ENCODE results near the gene KCNK4. TPM values are rescaled to one million over a fixed set of nuclear protein-coding genes. Genes with fewer than 3 reads are reported as not detected.

The KCNK4 gene
- polyA plus RNA-seq, 3 donors, result not detected

DNA sequence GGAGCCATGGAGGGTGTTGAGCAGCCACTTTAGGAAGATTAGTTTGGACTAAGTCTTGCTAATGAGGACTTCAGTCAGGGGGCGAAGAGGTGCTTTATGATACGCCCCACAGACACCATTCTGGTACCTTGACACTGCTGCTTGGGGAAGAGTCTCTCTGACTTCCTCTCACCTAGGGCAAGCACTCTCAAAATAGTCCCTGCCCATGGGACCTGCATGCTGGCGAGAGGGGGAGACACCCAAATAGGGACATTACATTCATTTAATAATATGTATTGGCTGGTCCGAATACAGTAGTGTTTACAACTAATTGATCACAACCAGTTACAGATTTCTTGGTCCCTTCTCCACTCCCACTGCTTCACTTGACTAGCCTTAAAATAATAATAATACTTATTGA lies 4.7 kb downstream of the KCNK4 start:
- no CpG with 5 or more reads among the region's 4 CpGs for WGBS (ENCODE audit: insufficient coverage)
- intact Hi-C loops (cut with micrococcal nuclease), result no loop called here
- H2AFZ ChIP-seq (ENCODE audit: insufficient read depth, low read depth, low read length, poor library complexity, severe bottlenecking), result no peak overlapping the region
- no peak overlapping the region for H3K9ac ChIP-seq (ENCODE audit: insufficient read depth, low read length, poor library complexity, severe bottlenecking)
- Mint-ChIP-seq H3K27me3 (ENCODE audit: low read depth in 3 of 3) (peaks cover 86 to 95% (median 91%) of the 10 kb centered on the region in 3 donors), H3K9me3 (peaks cover 0 to 42% (median 9%) of the 10 kb centered on the region in 7 donors), H3K4me3 (peak overlapping the region in 1 of 2 donors; percentile 91), H3K27ac (no peak overlapping the region), H3K36me3 (peaks cover 5 to 22% of the 10 kb centered on the region in 2 donors), H3K4me1 (peaks cover 24% of the 10 kb centered on the region)
- no peak overlapping the region for H3K4me3 ChIP-seq (replicated peaks in 1 of 3; ENCODE audit: low read depth in 2 of 3, low read length in 3 of 3)
- no peaks in the 10 kb centered on the region for H3K36me3 ChIP-seq (replicated peaks in 1 of 2; ENCODE audit: control insufficient read depth in 1 of 2, insufficient read depth in 2 of 2, low read length in 2 of 2)
- peaks cover 20 to 34% of the 10 kb centered on the region in 2 donors for H3K4me1 ChIP-seq (ENCODE audit: control insufficient read depth in 1 of 2, insufficient read depth in 2 of 2, low read length in 2 of 2)
- no peaks in the 10 kb centered on the region for H4K20me1 ChIP-seq (ENCODE audit: insufficient read depth, low read length)
- H3K4me2 ChIP-seq (replicated peaks; ENCODE audit: extremely low read depth, low read length, poor library complexity, severe bottlenecking), result no peak overlapping the region
- peaks cover 7 to 50% of the 10 kb centered on the region in 2 donors for H3K9me3 ChIP-seq (replicated peaks in 1 of 2; ENCODE audit: control insufficient read depth in 1 of 2, insufficient read depth in 1 of 2, low read length in 2 of 2)
- H3K27ac ChIP-seq (ENCODE audit: low read depth in 1 of 2, low read length in 2 of 2), result no peak overlapping the region
- no peak for DNase-seq
- peaks cover 75 to 91% of the 10 kb centered on the region in 2 donors for H3K27me3 ChIP-seq (ENCODE audit: control insufficient read depth in 2 of 2, insufficient read depth in 2 of 2, low read length in 2 of 2)
- TF ChIP-seq, protein P1, sequence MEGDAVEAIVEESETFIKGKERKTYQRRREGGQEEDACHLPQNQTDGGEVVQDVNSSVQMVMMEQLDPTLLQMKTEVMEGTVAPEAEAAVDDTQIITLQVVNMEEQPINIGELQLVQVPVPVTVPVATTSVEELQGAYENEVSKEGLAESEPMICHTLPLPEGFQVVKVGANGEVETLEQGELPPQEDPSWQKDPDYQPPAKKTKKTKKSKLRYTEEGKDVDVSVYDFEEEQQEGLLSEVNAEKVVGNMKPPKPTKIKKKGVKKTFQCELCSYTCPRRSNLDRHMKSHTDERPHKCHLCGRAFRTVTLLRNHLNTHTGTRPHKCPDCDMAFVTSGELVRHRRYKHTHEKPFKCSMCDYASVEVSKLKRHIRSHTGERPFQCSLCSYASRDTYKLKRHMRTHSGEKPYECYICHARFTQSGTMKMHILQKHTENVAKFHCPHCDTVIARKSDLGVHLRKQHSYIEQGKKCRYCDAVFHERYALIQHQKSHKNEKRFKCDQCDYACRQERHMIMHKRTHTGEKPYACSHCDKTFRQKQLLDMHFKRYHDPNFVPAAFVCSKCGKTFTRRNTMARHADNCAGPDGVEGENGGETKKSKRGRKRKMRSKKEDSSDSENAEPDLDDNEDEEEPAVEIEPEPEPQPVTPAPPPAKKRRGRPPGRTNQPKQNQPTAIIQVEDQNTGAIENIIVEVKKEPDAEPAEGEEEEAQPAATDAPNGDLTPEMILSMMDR (IDR thresholded peaks at IDR 0.05), result no peak
- no peaks in the 10 kb centered on the region for H3K79me2 ChIP-seq (ENCODE audit: insufficient read depth, low read length)

DNA sequence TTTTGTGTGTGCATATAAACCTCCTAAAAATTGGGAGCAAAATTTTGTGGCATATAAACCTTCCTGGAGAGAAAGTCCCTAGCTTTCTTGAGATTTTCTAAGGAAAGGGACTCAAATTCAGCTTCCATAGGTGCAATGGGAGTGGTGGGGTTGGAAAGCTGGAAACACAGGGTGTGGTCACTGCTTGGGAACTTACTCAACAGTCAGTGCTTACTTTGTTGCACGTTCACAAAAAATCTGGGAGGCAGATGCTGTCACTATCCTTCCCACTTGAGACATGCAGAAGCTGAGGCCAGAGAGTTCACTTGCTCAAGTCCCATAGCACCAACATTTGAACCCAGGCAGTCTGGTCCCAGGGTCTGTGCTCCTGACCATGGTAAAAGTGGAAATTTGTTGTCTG lies 5.1 kb downstream of the KCNK4 start:
- H3K4me3 ChIP-seq (replicated peaks in 1 of 3; ENCODE audit: low read depth in 2 of 3, low read length in 3 of 3), result no peak overlapping the region
- no peaks in the 10 kb centered on the region for H3K36me3 ChIP-seq (replicated peaks in 1 of 2; ENCODE audit: control insufficient read depth in 1 of 2, insufficient read depth in 2 of 2, low read length in 2 of 2)
- DNase-seq, result no peak
- TF ChIP-seq, protein P1 (IDR thresholded peaks at IDR 0.05), result no peak
- Mint-ChIP-seq H3K27me3 (ENCODE audit: low read depth in 3 of 3) (peaks cover 84 to 95% (median 89%) of the 10 kb centered on the region in 3 donors), H3K9me3 (peaks cover 0 to 43% (median 9%) of the 10 kb centered on the region in 7 donors), H3K4me1 (peaks cover 26% of the 10 kb centered on the region), H3K36me3 (peaks cover 5 to 20% of the 10 kb centered on the region in 2 donors), H3K27ac (no peak overlapping the region), H3K4me3 (peak overlapping the region in 1 of 2 donors; percentile 91)
- no peak overlapping the region for H3K9ac ChIP-seq (ENCODE audit: insufficient read depth, low read length, poor library complexity, severe bottlenecking)
- intact Hi-C loops (cut with micrococcal nuclease), result no loop called here
- H2AFZ ChIP-seq (ENCODE audit: insufficient read depth, low read depth, low read length, poor library complexity, severe bottlenecking), result no peak overlapping the region
- no peaks in the 10 kb centered on the region for H3K79me2 ChIP-seq (ENCODE audit: insufficient read depth, low read length)
- H3K27me3 ChIP-seq (ENCODE audit: control insufficient read depth in 2 of 2, insufficient read depth in 2 of 2, low read length in 2 of 2), result peaks cover 71 to 88% of the 10 kb centered on the region in 2 donors
- H3K9me3 ChIP-seq (replicated peaks in 1 of 2; ENCODE audit: control insufficient read depth in 1 of 2, insufficient read depth in 1 of 2, low read length in 2 of 2), result peaks cover 4 to 48% of the 10 kb centered on the region in 2 donors
- WGBS (ENCODE audit: insufficient coverage), result 0% methylated on average over 1 of the region's 1 CpG
- no peak overlapping the region for H3K4me2 ChIP-seq (replicated peaks; ENCODE audit: extremely low read depth, low read length, poor library complexity, severe bottlenecking)
- H3K27ac ChIP-seq (ENCODE audit: low read depth in 1 of 2, low read length in 2 of 2), result no peak overlapping the region
- no peaks in the 10 kb centered on the region for H4K20me1 ChIP-seq (ENCODE audit: insufficient read depth, low read length)
- H3K4me1 ChIP-seq (ENCODE audit: control insufficient read depth in 1 of 2, insufficient read depth in 2 of 2, low read length in 2 of 2), result peaks cover 23 to 38% of the 10 kb centered on the region in 2 donors
